ENCODE measurements around the gene PSAT1.

DNA sequence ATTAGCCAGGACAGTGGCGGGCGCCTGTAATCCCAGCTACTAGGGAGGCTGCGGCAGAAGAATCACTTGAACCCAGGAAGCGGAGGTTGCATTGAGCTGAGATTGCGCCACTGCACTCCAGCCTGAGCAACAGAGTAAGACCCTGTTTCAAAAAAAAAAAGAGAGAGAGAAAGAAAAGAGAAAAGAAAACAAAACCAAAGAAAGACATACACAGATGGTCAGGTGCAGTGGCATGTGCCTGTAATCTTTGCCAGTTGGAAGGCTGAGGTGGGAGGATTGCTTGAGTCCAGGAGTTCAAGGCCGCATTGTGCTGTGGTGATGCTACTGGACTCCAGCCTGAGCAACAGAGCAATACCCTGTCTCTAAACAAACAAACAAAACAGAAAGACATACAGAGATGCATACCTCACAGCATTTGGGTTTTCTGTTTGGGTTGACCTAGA, 10.0 kb upstream of the PSAT1 start:
- TF ChIP-seq, protein P1, sequence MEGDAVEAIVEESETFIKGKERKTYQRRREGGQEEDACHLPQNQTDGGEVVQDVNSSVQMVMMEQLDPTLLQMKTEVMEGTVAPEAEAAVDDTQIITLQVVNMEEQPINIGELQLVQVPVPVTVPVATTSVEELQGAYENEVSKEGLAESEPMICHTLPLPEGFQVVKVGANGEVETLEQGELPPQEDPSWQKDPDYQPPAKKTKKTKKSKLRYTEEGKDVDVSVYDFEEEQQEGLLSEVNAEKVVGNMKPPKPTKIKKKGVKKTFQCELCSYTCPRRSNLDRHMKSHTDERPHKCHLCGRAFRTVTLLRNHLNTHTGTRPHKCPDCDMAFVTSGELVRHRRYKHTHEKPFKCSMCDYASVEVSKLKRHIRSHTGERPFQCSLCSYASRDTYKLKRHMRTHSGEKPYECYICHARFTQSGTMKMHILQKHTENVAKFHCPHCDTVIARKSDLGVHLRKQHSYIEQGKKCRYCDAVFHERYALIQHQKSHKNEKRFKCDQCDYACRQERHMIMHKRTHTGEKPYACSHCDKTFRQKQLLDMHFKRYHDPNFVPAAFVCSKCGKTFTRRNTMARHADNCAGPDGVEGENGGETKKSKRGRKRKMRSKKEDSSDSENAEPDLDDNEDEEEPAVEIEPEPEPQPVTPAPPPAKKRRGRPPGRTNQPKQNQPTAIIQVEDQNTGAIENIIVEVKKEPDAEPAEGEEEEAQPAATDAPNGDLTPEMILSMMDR (IDR thresholded peaks at IDR 0.05), result no peak
- TF ChIP-seq EP300 (IDR thresholded peaks at IDR 0.05) (no peak), POLR2A (IDR thresholded peaks at IDR 0.05) (no peak)

Data from tibial nerve (tissue), 4 donors.